ENCODE results near the gene TIAL1.
"Not testable (repeated sequence)": the region's sequence is repeated elsewhere in the genome, so short reads cannot be mapped to it uniquely, and the experiment has no call there.

The TIAL1 gene

GRCh38 chr10:119575991-119576390 lies 20.8 kb downstream of the TIAL1 start:
- no peaks in the 10 kb centered on the region for H3K9me3 ChIP-seq (ENCODE audit: insufficient read depth, low read depth, low read length)
- H3K27ac ChIP-seq (ENCODE audit: low read length): no peak overlapping the region
- no peak overlapping the region for H3K4me3 ChIP-seq (ENCODE audit: low read length)
- no peaks in the 10 kb centered on the region for H3K27me3 ChIP-seq (ENCODE audit: insufficient read depth, low read length)
- no peak overlapping the region for H3K9ac ChIP-seq (ENCODE audit: low read depth, low read length)
- peaks cover 89% of the 10 kb centered on the region for H3K36me3 ChIP-seq (ENCODE audit: insufficient read depth, low read depth, low read length)
- H3K4me1 ChIP-seq (ENCODE audit: insufficient read depth, low read length): no peaks in the 10 kb centered on the region

- no peak overlapping the region for H3K4me3 ChIP-seq (ENCODE audit: low read length)
- H3K36me3 ChIP-seq (ENCODE audit: insufficient read depth, low read depth, low read length): peaks cover 84% of the 10 kb centered on the region
- H3K9me3 ChIP-seq (ENCODE audit: insufficient read depth, low read depth, low read length): no peaks in the 10 kb centered on the region
- no peak overlapping the region for H3K27ac ChIP-seq (ENCODE audit: low read length)
- no peak overlapping the region for H3K9ac ChIP-seq (ENCODE audit: low read depth, low read length)
- H3K27me3 ChIP-seq (ENCODE audit: insufficient read depth, low read length): no peaks in the 10 kb centered on the region
- no peaks in the 10 kb centered on the region for H3K4me1 ChIP-seq (ENCODE audit: insufficient read depth, low read length)
Measured at GRCh38 chr10:119575506-119575905, 21.3 kb downstream of the TIAL1 start.

GRCh38 chr10:119567978-119568377 lies 28.8 kb downstream of the TIAL1 start:
- Histone ChIP-seq H3K4me3 (ENCODE audit: low read length) (no peak overlapping the region), H3K9ac (ENCODE audit: low read depth, low read length) (no peak overlapping the region), H3K9me3 (ENCODE audit: insufficient read depth, low read depth, low read length) (no peaks in the 10 kb centered on the region)

GRCh38 chr10:119562097-119562496 lies 34.7 kb downstream of the TIAL1 start:
- Histone ChIP-seq H3K4me3 (ENCODE audit: low read length) (no peak overlapping the region), H3K27ac (ENCODE audit: low read length) (no peak overlapping the region), H3K36me3 (ENCODE audit: insufficient read depth, low read depth, low read length) (no peaks in the 10 kb centered on the region), H3K4me1 (ENCODE audit: insufficient read depth, low read length) (no peaks in the 10 kb centered on the region), H3K9me3 (ENCODE audit: insufficient read depth, low read depth, low read length) (no peaks in the 10 kb centered on the region), H3K9ac (ENCODE audit: low read depth, low read length) (no peak overlapping the region), H3K27me3 (ENCODE audit: insufficient read depth, low read length) (no peaks in the 10 kb centered on the region)

More at GRCh38 chr10:119567978-119568377, 28.8 kb downstream of the TIAL1 start:
- no peaks in the 10 kb centered on the region for H3K27me3 ChIP-seq (ENCODE audit: insufficient read depth, low read length)
- H3K36me3 ChIP-seq (ENCODE audit: insufficient read depth, low read depth, low read length): peaks cover 9% of the 10 kb centered on the region; the same call in 1 of the 2 replicates
- no peaks in the 10 kb centered on the region for H3K4me1 ChIP-seq (ENCODE audit: insufficient read depth, low read length)
- no peak overlapping the region for H3K27ac ChIP-seq (ENCODE audit: low read length)

- H3K4me3 ChIP-seq (ENCODE audit: low read length); H3K27ac ChIP-seq (ENCODE audit: low read length); H3K36me3 ChIP-seq (ENCODE audit: insufficient read depth, low read depth, low read length); H3K27me3 ChIP-seq (ENCODE audit: insufficient read depth, low read length); H3K4me1 ChIP-seq (ENCODE audit: insufficient read depth, low read length); H3K9me3 ChIP-seq (ENCODE audit: insufficient read depth, low read depth, low read length); H3K9ac ChIP-seq (ENCODE audit: low read depth, low read length): not testable (repeated sequence)
Measured at GRCh38 chr10:119559511-119559910, 37.3 kb downstream of the TIAL1 start.

- not testable (repeated sequence) for H3K9me3 ChIP-seq (ENCODE audit: insufficient read depth, low read depth, low read length); H3K27ac ChIP-seq (ENCODE audit: low read length); H3K27me3 ChIP-seq (ENCODE audit: insufficient read depth, low read length); H3K4me1 ChIP-seq (ENCODE audit: insufficient read depth, low read length); H3K4me3 ChIP-seq (ENCODE audit: low read length); H3K36me3 ChIP-seq (ENCODE audit: insufficient read depth, low read depth, low read length); H3K9ac ChIP-seq (ENCODE audit: low read depth, low read length)
Measured at GRCh38 chr10:119556081-119556480, 40.7 kb downstream of the TIAL1 start.

GRCh38 chr10:119555178-119555784 lies 41.5 kb downstream of the TIAL1 start:
- no peaks in the 10 kb centered on the region for H3K27me3 ChIP-seq (ENCODE audit: insufficient read depth, low read length)
- H3K36me3 ChIP-seq (ENCODE audit: insufficient read depth, low read depth, low read length): no peaks in the 10 kb centered on the region
- no peak overlapping the region for H3K27ac ChIP-seq (ENCODE audit: low read length)
- H3K4me3 ChIP-seq (ENCODE audit: low read length): no peak overlapping the region
- no peak overlapping the region for H3K9ac ChIP-seq (ENCODE audit: low read depth, low read length)
- no peaks in the 10 kb centered on the region for H3K4me1 ChIP-seq (ENCODE audit: insufficient read depth, low read length)
- no peaks in the 10 kb centered on the region for H3K9me3 ChIP-seq (ENCODE audit: insufficient read depth, low read depth, low read length)

GRCh38 chr10:119550827-119551226 lies 45.9 kb downstream of the TIAL1 start:
- Histone ChIP-seq H3K4me1 (ENCODE audit: insufficient read depth, low read length) (no peaks in the 10 kb centered on the region), H3K36me3 (ENCODE audit: insufficient read depth, low read depth, low read length) (no peaks in the 10 kb centered on the region), H3K27ac (ENCODE audit: low read length) (no peak overlapping the region), H3K9me3 (ENCODE audit: insufficient read depth, low read depth, low read length) (no peaks in the 10 kb centered on the region), H3K9ac (ENCODE audit: low read depth, low read length) (no peak overlapping the region), H3K27me3 (ENCODE audit: insufficient read depth, low read length) (peaks cover 6% of the 10 kb centered on the region; the same call in 1 of the 2 replicates), H3K4me3 (ENCODE audit: low read length) (no peak overlapping the region)

- Histone ChIP-seq H3K4me1 (ENCODE audit: insufficient read depth, low read length) (no peaks in the 10 kb centered on the region), H3K36me3 (ENCODE audit: insufficient read depth, low read depth, low read length) (no peaks in the 10 kb centered on the region), H3K9me3 (ENCODE audit: insufficient read depth, low read depth, low read length) (no peaks in the 10 kb centered on the region), H3K4me3 (ENCODE audit: low read length) (no peak overlapping the region), H3K27ac (ENCODE audit: low read length) (no peak overlapping the region), H3K27me3 (ENCODE audit: insufficient read depth, low read length) (peaks cover 20% of the 10 kb centered on the region), H3K9ac (ENCODE audit: low read depth, low read length) (no peak overlapping the region)
Measured at GRCh38 chr10:119549247-119549999, 47.3 kb downstream of the TIAL1 start.

- H3K27ac ChIP-seq (ENCODE audit: low read length): no peak overlapping the region
- H3K9ac ChIP-seq (ENCODE audit: low read depth, low read length): no peak overlapping the region
- H3K27me3 ChIP-seq (ENCODE audit: insufficient read depth, low read length): peaks cover 54% of the 10 kb centered on the region
- H3K9me3 ChIP-seq (ENCODE audit: insufficient read depth, low read depth, low read length): no peaks in the 10 kb centered on the region
- H3K4me3 ChIP-seq (ENCODE audit: low read length): no peak overlapping the region
- H3K4me1 ChIP-seq (ENCODE audit: insufficient read depth, low read length): no peaks in the 10 kb centered on the region; the same call in 1 of the 2 replicates
- no peaks in the 10 kb centered on the region for H3K36me3 ChIP-seq (ENCODE audit: insufficient read depth, low read depth, low read length)
Measured at GRCh38 chr10:119546009-119546408, 50.8 kb downstream of the TIAL1 start.

- peaks cover 61% of the 10 kb centered on the region for H3K27me3 ChIP-seq (ENCODE audit: insufficient read depth, low read length)
- no peak overlapping the region for H3K9ac ChIP-seq (ENCODE audit: low read depth, low read length)
- no peak overlapping the region for H3K4me3 ChIP-seq (ENCODE audit: low read length)
- H3K27ac ChIP-seq (ENCODE audit: low read length): no peak overlapping the region
- H3K4me1 ChIP-seq (ENCODE audit: insufficient read depth, low read length): no peaks in the 10 kb centered on the region; the same call in 1 of the 2 replicates
- no peaks in the 10 kb centered on the region for H3K9me3 ChIP-seq (ENCODE audit: insufficient read depth, low read depth, low read length)
- H3K36me3 ChIP-seq (ENCODE audit: insufficient read depth, low read depth, low read length): no peaks in the 10 kb centered on the region
Measured at GRCh38 chr10:119545310-119545709, 51.5 kb downstream of the TIAL1 start.
